ENCODE data around the gene CDK5RAP1.
A peak's percentile ranks its signal among the peaks of the same experiment; 100 is the strongest.
"Not testable (repeated sequence)": the region's sequence is repeated elsewhere in the genome, so short reads cannot be mapped to it uniquely, and the experiment has no call there.

CDK5RAP1 gene

GRCh38 chr20:33401184-33401920 is at the start of gene CDK5RAP1:
TSS of gene CDK5RAP1 (minus strand) at chr20:33401519. CDS start at chr20:33397064, 4,455 bp downstream.
- peak; percentile 91 for DNase-seq

DNA sequence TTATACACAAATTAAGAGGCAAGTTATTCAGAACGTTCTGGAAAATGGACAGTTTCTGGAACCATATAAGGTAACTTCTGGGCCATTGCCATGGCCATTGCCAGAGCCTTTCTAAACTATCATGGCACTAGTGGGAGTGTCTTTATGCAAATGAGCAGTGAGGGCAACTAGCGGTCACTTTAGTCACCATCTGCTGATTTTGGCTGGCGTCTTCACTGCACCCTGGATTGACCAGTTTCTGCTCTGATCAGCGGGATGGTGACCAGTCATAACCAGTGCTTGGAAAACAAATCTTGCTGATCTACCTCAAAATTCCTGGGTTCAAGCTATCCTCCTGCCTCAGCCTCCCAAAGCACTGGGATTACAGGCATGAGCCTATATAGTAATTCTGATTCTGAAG is 49.5 kb upstream of the CDK5RAP1 start:
- DNase-seq = peak; percentile 56

DNA sequence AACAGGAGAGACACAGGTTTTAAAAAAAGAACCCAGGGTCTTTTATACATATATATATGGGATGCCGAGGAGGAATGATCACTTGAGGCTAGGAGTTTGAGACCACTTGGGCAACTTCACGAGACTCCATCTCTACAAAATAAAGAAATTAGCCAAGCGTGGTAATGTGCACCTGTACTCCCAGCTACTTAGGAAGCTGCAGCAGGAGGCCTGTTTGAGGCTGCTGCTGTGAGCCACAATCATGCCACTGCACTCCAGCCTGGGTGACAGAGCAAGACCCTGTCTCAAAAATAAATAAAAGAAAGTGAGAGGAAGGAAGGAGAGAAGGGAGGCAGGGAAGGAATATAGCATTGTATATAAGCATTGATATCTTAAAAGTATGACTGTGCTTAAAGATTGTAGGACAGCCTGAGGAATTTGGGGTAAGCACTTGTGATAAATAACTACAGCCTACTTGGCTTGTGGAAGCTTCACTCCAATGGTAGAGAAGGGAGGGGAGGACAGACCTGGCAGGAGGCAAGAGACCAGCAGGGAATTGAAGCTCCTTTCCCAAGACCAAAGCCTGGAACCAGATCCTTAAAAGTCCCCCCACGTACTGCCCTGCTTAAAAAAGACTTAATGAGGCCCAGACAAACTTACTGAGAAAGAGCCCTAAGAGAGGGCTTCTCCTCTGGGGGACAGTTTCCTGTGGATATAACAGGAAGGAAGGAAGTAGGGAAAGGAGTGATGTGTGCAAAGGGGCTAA is 44.7 kb upstream of the CDK5RAP1 start:
- no peak for DNase-seq

GRCh38 chr20:33444797-33445560 is 43.7 kb upstream of the CDK5RAP1 start:
- DNase-seq = no peak

GRCh38 chr20:33443512-33444239 is 42.4 kb upstream of the CDK5RAP1 start, which contains the start of gene SNTA1:
TSS of gene SNTA1 (minus strand) at chr20:33443763. CDS start at chr20:33443620, 143 bp downstream.
- DNase-seq = peak; percentile 84

DNA sequence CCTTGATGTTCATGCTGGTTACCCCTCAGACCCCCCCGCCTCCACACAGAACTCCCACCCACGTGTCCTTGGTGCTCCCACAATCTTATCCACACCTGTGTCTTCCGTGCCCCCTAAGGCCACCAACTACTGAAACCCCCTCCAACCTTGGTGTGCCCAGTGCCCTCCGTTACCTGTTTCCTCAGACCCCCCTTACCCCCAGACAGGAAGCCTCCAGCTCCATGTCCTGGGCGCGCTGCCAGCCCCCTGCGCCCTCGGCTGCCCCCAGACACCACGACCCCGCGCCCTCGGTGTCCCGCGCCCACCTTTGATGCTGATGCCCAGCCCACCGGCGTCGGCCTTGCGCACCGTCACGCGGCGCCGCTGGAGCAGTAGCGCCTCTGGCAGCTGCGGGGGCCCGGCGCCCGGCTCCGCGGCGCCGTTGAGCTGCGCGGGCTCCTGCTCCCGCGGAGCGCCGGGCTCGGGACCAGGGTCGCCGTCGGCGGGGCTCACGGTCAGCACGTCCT is 41.7 kb upstream of the CDK5RAP1 start:
- no peak for DNase-seq

GRCh38 chr20:33442136-33443005 is 41.1 kb upstream of the CDK5RAP1 start:
- no peak for DNase-seq

GRCh38 chr20:33441142-33441955 is 40.0 kb upstream of the CDK5RAP1 start:
- DNase-seq = no peak

DNA sequence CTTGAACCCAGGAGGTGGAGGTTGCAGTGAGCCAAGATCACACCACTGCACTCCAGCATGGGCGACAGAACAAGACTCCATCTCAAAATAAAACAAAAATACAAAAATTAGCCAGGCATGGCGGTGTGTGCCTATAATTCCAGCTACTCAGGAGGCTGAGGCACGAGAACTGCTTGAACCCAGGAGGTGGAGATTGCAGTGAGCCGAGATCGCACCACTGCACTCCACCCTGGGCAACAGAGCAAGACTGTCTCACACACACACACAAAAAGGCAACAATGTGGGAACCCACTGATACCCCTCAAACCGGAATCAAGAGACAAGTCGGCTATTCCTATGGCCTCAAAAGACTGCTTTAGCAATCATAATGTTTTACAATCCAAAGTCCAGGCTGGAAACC is 39.2 kb upstream of the CDK5RAP1 start:
- DNase-seq = not testable (repeated sequence)

DNA sequence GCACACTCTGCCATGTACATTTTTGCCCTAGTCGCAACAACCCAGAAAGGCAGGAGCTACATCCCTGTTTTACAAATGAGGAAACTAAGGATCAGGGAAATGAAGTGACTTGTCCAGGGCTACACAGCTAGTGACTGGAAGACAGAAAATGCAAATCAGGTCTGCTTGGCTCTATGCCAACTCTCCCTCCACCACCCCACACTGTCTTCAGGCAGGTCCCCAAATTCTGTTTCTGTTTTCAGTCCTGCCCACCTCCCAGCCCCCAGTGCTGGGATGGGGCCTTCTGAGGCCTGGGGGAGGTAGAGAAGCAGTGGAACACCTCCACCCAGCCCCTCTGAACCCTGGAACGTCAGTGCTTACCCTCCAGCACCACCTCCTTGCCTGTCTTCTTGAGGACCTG is 37.2 kb upstream of the CDK5RAP1 start:
- no peak for DNase-seq

DNA sequence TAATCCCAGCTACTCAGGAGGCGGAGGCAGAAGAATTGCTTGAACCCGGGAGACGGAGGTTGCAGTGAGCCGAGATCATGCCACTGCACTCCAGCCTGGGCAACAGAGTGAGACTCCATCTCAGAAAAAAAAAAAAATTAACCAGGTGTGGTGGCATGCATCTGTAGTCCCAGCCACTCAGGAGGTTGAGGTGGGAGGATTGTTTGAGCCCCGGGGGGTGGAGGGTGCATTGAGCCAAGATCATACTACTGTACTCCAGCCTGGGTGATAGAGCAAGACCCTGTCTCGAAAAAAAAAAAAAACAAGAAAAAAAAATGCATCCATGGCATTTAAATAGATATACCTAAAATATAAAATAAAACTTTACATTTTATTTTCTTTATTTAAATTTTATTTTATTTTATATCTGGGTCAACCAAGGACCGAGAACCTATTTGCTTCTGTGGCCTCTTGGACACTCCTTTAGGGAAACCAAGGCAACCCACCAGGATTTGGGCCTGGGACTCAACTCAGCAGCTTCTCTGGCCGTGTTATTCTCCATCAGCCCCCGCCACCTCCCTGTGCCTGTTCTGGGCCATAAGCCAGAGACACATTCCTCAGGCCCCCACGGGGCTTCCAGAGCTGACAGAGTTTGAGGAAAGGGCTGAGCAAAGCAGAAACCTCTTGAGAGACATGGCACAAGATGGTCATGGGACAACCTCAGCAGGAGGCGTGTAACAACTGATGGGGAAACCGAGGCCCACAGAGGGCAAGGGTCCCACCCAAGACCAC is 36.0 kb upstream of the CDK5RAP1 start:
- DNase-seq = peak; percentile 34

GRCh38 chr20:33434434-33434833 is 33.1 kb upstream of the CDK5RAP1 start:
- DNase-seq = no peak

GRCh38 chr20:33433465-33434234 is 32.3 kb upstream of the CDK5RAP1 start:
- peak; percentile 30 for DNase-seq

DNA sequence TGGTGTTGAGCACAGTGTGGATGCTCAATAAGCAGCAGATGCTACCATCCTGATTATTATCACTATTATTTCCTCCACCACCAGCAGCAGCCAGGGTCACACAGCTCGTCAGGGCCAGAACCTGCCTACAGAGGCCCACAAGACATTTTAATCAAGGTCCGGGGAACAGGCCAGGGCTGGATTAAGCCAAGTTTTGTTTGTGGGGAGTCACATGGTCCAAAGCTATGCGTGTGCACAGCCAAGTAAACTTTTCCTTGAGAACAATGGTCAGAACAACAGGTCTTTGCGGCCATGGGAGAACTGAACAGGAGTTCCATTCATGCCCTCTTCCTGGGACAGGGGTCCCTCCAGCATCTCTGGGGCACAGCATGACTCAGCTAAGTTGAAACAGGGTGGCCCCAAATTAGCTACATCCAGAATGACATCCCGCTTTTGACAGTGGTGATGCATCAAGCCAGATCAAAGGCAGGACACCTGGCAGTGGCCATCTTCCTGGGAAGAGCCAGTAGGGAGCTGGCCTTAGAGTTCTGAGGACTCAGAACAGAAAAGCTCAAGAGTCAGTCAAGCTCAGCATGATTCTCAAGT is 30.6 kb upstream of the CDK5RAP1 start:
- no peak for DNase-seq

GRCh38 chr20:33423875-33424274 is 22.6 kb upstream of the CDK5RAP1 start:
- DNase-seq = not testable (repeated sequence)

- peak; percentile 82 for DNase-seq
These were observed 22.0 kb upstream of the CDK5RAP1 start for GRCh38 chr20:33423141-33423834.

DNA sequence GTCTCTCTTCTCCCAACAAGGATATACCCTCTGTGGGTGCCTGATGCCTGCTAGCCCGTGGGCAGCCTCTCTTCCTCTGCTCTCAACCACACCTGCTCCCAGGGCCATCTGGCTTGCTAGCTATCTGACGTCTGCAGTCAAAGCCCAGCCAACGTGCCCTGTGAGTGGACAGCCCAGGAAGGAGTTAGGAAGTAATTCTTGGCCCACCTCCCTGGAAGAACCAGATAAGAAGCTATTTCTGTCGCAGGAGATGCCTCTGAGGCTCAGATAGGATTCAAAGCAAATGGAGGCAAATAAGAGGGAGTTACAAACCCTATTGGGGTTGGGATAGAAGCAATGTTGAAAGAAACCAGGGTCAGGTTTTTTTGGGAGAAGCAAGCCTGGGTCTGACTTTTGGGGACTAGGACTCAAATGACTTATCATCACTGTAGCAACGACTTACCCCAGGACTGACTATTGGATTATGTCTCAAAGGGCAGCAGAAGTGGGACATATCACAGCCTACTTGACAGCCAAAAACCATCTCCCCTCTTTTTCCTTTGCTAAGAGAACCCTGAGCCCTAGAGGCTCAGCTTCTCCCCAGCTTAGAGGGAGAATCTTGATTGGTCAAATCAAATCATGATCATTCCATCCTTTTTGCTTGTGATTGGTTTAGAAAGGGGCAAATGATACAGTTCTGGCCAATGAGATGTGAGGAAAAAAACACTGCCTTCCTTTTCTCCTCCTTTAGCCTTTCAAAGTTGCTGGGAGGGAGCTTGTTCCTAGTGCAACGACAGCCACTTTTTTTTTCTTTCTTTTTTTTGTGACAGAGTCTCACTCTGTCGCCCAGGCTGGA is 18.0 kb upstream of the CDK5RAP1 start:
- DNase-seq = no peak

Measured in EL (cell line).